Stimulated activated CD4-positive, alpha-beta T cell treated with anti-CD3 and anti-CD28 coated beads, Interleukin-4, amount 100 ng/mL, for 4 hours (primary cell): ENCODE results near the gene C3orf52.

Source experiments
- DNase-seq, 2 experiments: peaks; one replicate each; pipeline ENCODE4 v3.0.0-alpha.2; 2020

Gene C3orf52

GRCh38 chr3:112136959-112137693, 50.9 kb downstream of the C3orf52 start:
- peak in 1 of 2 experiments; percentile 27 for DNase-seq

- DNase-seq, result no peak
These were observed 51.6 kb downstream of the C3orf52 start for GRCh38 chr3:112137781-112138180.

- DNase-seq, result no peak
These were observed 52.2 kb downstream of the C3orf52 start for GRCh38 chr3:112138219-112138969.

GRCh38 chr3:112140584-112140983, 54.4 kb downstream of the C3orf52 start:
- DNase-seq, result no peak

GRCh38 chr3:112141293-112141692, 55.1 kb downstream of the C3orf52 start:
- DNase-seq, result no peak

- DNase-seq, result no peak
These were observed 57.1 kb downstream of the C3orf52 start for GRCh38 chr3:112143251-112143650.

GRCh38 chr3:112143689-112144088, 57.5 kb downstream of the C3orf52 start:
- DNase-seq, result no peak

GRCh38 chr3:112149136-112149535, 62.9 kb downstream of the C3orf52 start:
- DNase-seq, result no peak

- no peak for DNase-seq
These were observed 81.6 kb downstream of the C3orf52 start for GRCh38 chr3:112167758-112168157.
